HCT116 (cell line): ENCODE measurements around the gene SUMO3. TPM values are rescaled to one million over a fixed set of nuclear protein-coding genes. Genes with fewer than 3 reads are reported as not detected.

Source experiments
- ATAC-seq: fragments of 200-7000 bp; cut with Tn5 transposase; 2 replicates; pipeline ENCODE4 v1.9.1; 2020; ENCODE audit warnings: mild to moderate bottlenecking, moderate library complexity
- BruUV-seq: library from RNA; stranded (reverse); fragments of 400-500 nt; replicated peaks from 2 replicates; lab custom pipeline; 2021; lab: Mats Ljungman, UMichigan
- CTCF ChIA-PET: fragments of 300-600 bp; sonication (Branson Sonifier 250); formaldehyde crosslinking; loops from one replicate; lab custom pipeline; 2021; ENCODE audit warnings: antibody characterized with exemption; lab: Charles Lee
- POLR2A ChIA-PET: fragments of 300-600, 350-600 bp; sonication (Branson Sonifier 250); formaldehyde crosslinking; loops from one replicate; lab custom pipeline; 2021; ENCODE audit warnings: antibody characterized with exemption; lab: Charles Lee
- RAD21 ChIA-PET, 2 experiments: fragments of 300-600 bp; sonication (Branson Sonifier 250); formaldehyde crosslinking; loops; one replicate each; lab custom pipeline; 2023; ENCODE audit warnings: low total read pairs in 2 of 2; ENCODE audit not compliant: uncharacterized antibody in 2 of 2, unreplicated experiment in 2 of 2, low non-redundant PET in 1 of 2; lab: Charles Lee
- DNase-seq: peaks from one replicate; pipeline ENCODE4 v3.0.0-alpha.2; 2010; ENCODE audit warnings: low read depth, low spot score
- H2AFZ ChIP-seq: fragments of 200-600 bp; shearing (Covaris generic), sonication (generic); 2 replicates; pipeline ENCODE4 v1.6.1; 2017; ENCODE audit warnings: low read depth, mixed run types, mixed read lengths, antibody characterized with exemption, low read length; ENCODE audit not compliant: poor library complexity, severe bottlenecking
- H3K27ac ChIP-seq: 2 replicates; pipeline ENCODE4 v1.5.1; 2012; ENCODE audit warnings: low read depth, low read length
- H3K27me3 ChIP-seq: fragments of 200-600 bp; sonication (generic); 2 replicates; pipeline ENCODE4 v1.6.1; 2016; ENCODE audit warnings: mixed run types, low read length, mixed read lengths; ENCODE audit not compliant: insufficient read depth
- H3K36me3 ChIP-seq, 2 experiments: fragments of 200-500 bp in 1 of 2; fragments of 200-600 bp in 1 of 2; sonication (Bioruptor generic) in 1 of 2; sonication (generic) in 1 of 2; 2 replicates each; pipeline versions ENCODE4 v1.5.1 to v1.6.1; 2014 to 2016; ENCODE audit warnings: low read length in 2 of 2, inconsistent platforms in 1 of 2, mixed read lengths in 1 of 2, mixed run types in 1 of 2; ENCODE audit not compliant: insufficient read depth in 2 of 2, control insufficient read depth in 1 of 2
- H3K4me1 ChIP-seq, 2 experiments: fragments of 200-600 bp in 1 of 2; sonication (generic) in 1 of 2; 2 replicates each; pipeline versions ENCODE4 v1.5.1 to v1.6.1; 2012 to 2017; ENCODE audit warnings: low read length in 2 of 2, inconsistent platforms in 1 of 2, mild to moderate bottlenecking in 1 of 2, mixed read lengths in 1 of 2, mixed run types in 1 of 2, moderate library complexity in 1 of 2; ENCODE audit not compliant: insufficient read depth in 2 of 2, control insufficient read depth in 1 of 2
- H3K4me2 ChIP-seq: fragments of 200-600 bp; sonication (generic); 2 replicates; pipeline ENCODE4 v1.6.1; 2017; ENCODE audit warnings: mixed run types, low read length, mixed read lengths
- H3K4me3 ChIP-seq, 2 experiments: fragments of 200-600 bp in 1 of 2; sonication (generic) in 1 of 2; replicated peaks in 1 of 2; 2 replicates each; pipeline ENCODE4 v1.5.1; 2011 to 2016; ENCODE audit warnings: low read length in 2 of 2, control low read depth in 1 of 2, low read depth in 1 of 2, mild to moderate bottlenecking in 1 of 2, mixed read lengths in 1 of 2, mixed run types in 1 of 2
- H3K79me2 ChIP-seq: fragments of 200-600 bp; sonication (generic); 2 replicates; pipeline ENCODE4 v1.6.1; 2017; ENCODE audit warnings: mild to moderate bottlenecking, mixed run types, low read length, moderate library complexity, mixed read lengths; ENCODE audit not compliant: insufficient read depth
- H3K9ac ChIP-seq: fragments of 200-600 bp; sonication (generic); 2 replicates; pipeline ENCODE4 v1.6.1; 2016; ENCODE audit warnings: low read length, mixed read lengths
- H3K9me2 ChIP-seq: fragments of 200-600 bp; sonication (generic), shearing (Covaris generic); 2 replicates; pipeline ENCODE4 v1.6.1; 2017; ENCODE audit warnings: mixed run types, mild to moderate bottlenecking, moderate library complexity; ENCODE audit not compliant: insufficient read depth
- H3K9me3 ChIP-seq, 2 experiments: fragments of 200-500 bp in 1 of 2; fragments of 200-600 bp in 1 of 2; sonication (Bioruptor generic) in 1 of 2; sonication (generic) in 1 of 2; 2 replicates each; pipeline ENCODE4 v1.6.1; 2014 to 2017; ENCODE audit warnings: low read length in 2 of 2, mixed read lengths in 2 of 2, inconsistent platforms in 1 of 2, low read depth in 1 of 2, mild to moderate bottlenecking in 1 of 2, mixed run types in 1 of 2, moderate library complexity in 1 of 2; ENCODE audit not compliant: control insufficient read depth in 1 of 2, insufficient read depth in 1 of 2
- H4K20me1 ChIP-seq: fragments of 200-600 bp; sonication (generic), shearing (Covaris generic); 2 replicates; pipeline ENCODE4 v1.6.1; 2017; ENCODE audit warnings: mixed run types, mild to moderate bottlenecking, moderate library complexity; ENCODE audit not compliant: insufficient read depth
- CTCF ChIP-seq, 3 experiments: fragments of 200-600 bp in 1 of 3; sonication (generic) in 1 of 3; IDR thresholded peaks in 2 of 3; conservative IDR thresholded peaks in 1 of 3; 2 replicates each; pipeline ENCODE4 v1.5.1; 2012 to 2017; ENCODE audit warnings: low read depth in 2 of 3, low read length in 2 of 3, antibody characterized with exemption in 1 of 3, borderline replicate concordance in 1 of 3, control low read depth in 1 of 3, mild to moderate bottlenecking in 1 of 3, mixed read lengths in 1 of 3, mixed run types in 1 of 3, moderate library complexity in 1 of 3; ENCODE audit not compliant: insufficient read depth in 1 of 3
- ELF1 ChIP-seq: IDR thresholded peaks from 2 replicates; pipeline ENCODE4 v1.6.1; 2012; ENCODE audit warnings: low read depth, borderline replicate concordance
- FOSL1 ChIP-seq: IDR thresholded peaks from 2 replicates; pipeline ENCODE4 v1.6.1; 2012; ENCODE audit warnings: low read depth
- JUND ChIP-seq: IDR thresholded peaks from 2 replicates; pipeline ENCODE4 v1.6.1; 2012
- MAX ChIP-seq: IDR thresholded peaks from 2 replicates; pipeline ENCODE4 v1.6.1; 2012
- POLR2A ChIP-seq: IDR thresholded peaks from 2 replicates; pipeline ENCODE4 v1.7.0; 2011; ENCODE audit warnings: borderline replicate concordance; ENCODE audit not compliant: insufficient read depth, insufficient read length; ENCODE audit errors: extremely low read depth
- POLR2AphosphoS5 ChIP-seq: IDR thresholded peaks from 2 replicates; pipeline ENCODE4 v1.6.1; 2011; ENCODE audit warnings: mild to moderate bottlenecking, low read depth, low read length, moderate library complexity
- REST ChIP-seq: IDR thresholded peaks from 2 replicates; pipeline ENCODE4 v1.6.1; 2012; ENCODE audit warnings: low read depth
- SIN3A ChIP-seq: IDR thresholded peaks from 2 replicates; pipeline ENCODE4 v1.6.1; 2012; ENCODE audit warnings: low read depth
- SRF ChIP-seq: IDR thresholded peaks from 2 replicates; pipeline ENCODE4 v1.6.1; 2012; ENCODE audit warnings: low read depth
- ZBTB33 ChIP-seq: IDR thresholded peaks from 2 replicates; pipeline ENCODE4 v1.6.1; 2011; ENCODE audit warnings: mild to moderate bottlenecking, low read length, moderate library complexity; ENCODE audit not compliant: insufficient replicate concordance; ENCODE audit errors: extremely low read depth
- ZNF274 ChIP-seq: fragments of 200-500 bp; sonication (Bioruptor generic); IDR thresholded peaks from 2 replicates; pipeline ENCODE4 v1.6.1; 2014; ENCODE audit warnings: mild to moderate bottlenecking, low read depth, low read length, inconsistent platforms
- intact Hi-C: fragments of 100-400 bp; cut with micrococcal nuclease; formaldehyde crosslinking; loops from 2 replicates; pipeline ENCODE4 v1.10.0; 2022
- total RNA-seq: library from RNA; stranded (reverse); gene quantifications from one replicate; pipeline ENCODE4 v1.2.1, GENCODE V29; 2021; ENCODE audit not compliant: unreplicated experiment

Gene SUMO3
- total RNA-seq, 1 experiment from 2014 or later, result 31.5 TPM

GRCh38 chr21:44766818-44767354 lies 51.0 kb downstream of the SUMO3 start (continued):
- TF ChIP-seq CTCF (IDR thresholded peaks at IDR 0.05 in 2 of 3, conservative IDR thresholded peaks at IDR 0.05 in 1 of 3; ENCODE audit: borderline replicate concordance in 1 of 3, insufficient read depth in 1 of 3, low read depth in 2 of 3, low read length in 2 of 3), result no peak
- no peak for TF ChIP-seq JUND
- no peak for TF ChIP-seq SRF

GRCh38 chr21:44766014-44766817 lies 51.6 kb downstream of the SUMO3 start:
- RAD21 ChIA-PET, result no interaction called here
- no peak overlapping the region for H3K4me3 ChIP-seq
- peaks cover 7 to 9% of the 10 kb centered on the region in 2 experiments; a peak in 3 of 4 replicates for H3K36me3 ChIP-seq
- no TSS peak for BruUV-seq
- no peaks in the 10 kb centered on the region for H4K20me1 ChIP-seq
- no peaks in the 10 kb centered on the region for H3K27me3 ChIP-seq
- no peaks in the 10 kb centered on the region for H3K9me3 ChIP-seq
- H2AFZ ChIP-seq, result no peak overlapping the region
- intact Hi-C loops, result no loop called here
- POLR2A ChIA-PET, result no interaction called here
- no peak for DNase-seq
- ATAC-seq, result no peak
- no peaks in the 10 kb centered on the region for H3K79me2 ChIP-seq
- peaks cover 5 to 20% of the 10 kb centered on the region in 2 experiments; a peak in 3 of 4 replicates for H3K4me1 ChIP-seq
- no peaks in the 10 kb centered on the region for H3K9me2 ChIP-seq
- no peak overlapping the region for H3K9ac ChIP-seq
- H3K4me2 ChIP-seq, result no peak overlapping the region
- CTCF ChIA-PET, result no interaction called here
- no peak overlapping the region for H3K27ac ChIP-seq
- TF ChIP-seq ELF1 (no peak), POLR2AphosphoS5 (no peak), CTCF (IDR thresholded peaks at IDR 0.05 in 2 of 3, conservative IDR thresholded peaks at IDR 0.05 in 1 of 3; ENCODE audit: borderline replicate concordance in 1 of 3, insufficient read depth in 1 of 3, low read depth in 2 of 3, low read length in 2 of 3) (no peak), MAX (no peak), FOSL1 (no peak), ZBTB33 (no peak), POLR2A (no peak), ZNF274 (no peak), SRF (no peak), SIN3A (no peak), REST (no peak)
